Left forelimb (tissue), 1 donor: ENCODE results near the gene NTM.

Experiments
- DNase-seq: peaks from one replicate; pipeline ENCODE4 v3.0.0-alpha.2; 2018; ENCODE audit warnings: low spot score

NTM gene

GRCh38 chr11:131549770-131550169 is 179.4 kb downstream of the NTM start:
- DNase-seq = no peak

GRCh38 chr11:131560287-131560686 is 189.9 kb downstream of the NTM start:
- no peak for DNase-seq

GRCh38 chr11:131561501-131561900 is 191.1 kb downstream of the NTM start:
- DNase-seq = no peak

GRCh38 chr11:131561972-131562371 is 191.6 kb downstream of the NTM start:
- DNase-seq = no peak

- no peak for DNase-seq
These were observed 197.9 kb downstream of the NTM start for GRCh38 chr11:131568318-131568717.

- no peak for DNase-seq
These were observed 201.2 kb downstream of the NTM start for GRCh38 chr11:131571571-131571970.

GRCh38 chr11:131572423-131572822 is 202.0 kb downstream of the NTM start:
- DNase-seq = no peak

GRCh38 chr11:131579932-131580387 is 209.5 kb downstream of the NTM start:
- no peak for DNase-seq

GRCh38 chr11:131580476-131580875 is 210.1 kb downstream of the NTM start:
- no peak for DNase-seq

GRCh38 chr11:131581046-131581445 is 210.6 kb downstream of the NTM start:
- DNase-seq = no peak

- DNase-seq = no peak
These were observed 211.7 kb downstream of the NTM start for GRCh38 chr11:131582021-131582525.

- DNase-seq = no peak
These were observed 213.0 kb downstream of the NTM start for GRCh38 chr11:131583421-131583820.

GRCh38 chr11:131583938-131584337 is 213.5 kb downstream of the NTM start:
- no peak for DNase-seq

- DNase-seq = no peak
These were observed 214.6 kb downstream of the NTM start for GRCh38 chr11:131584785-131585592.

GRCh38 chr11:131588057-131588456 is 217.6 kb downstream of the NTM start:
- DNase-seq = no peak

- DNase-seq = no peak
These were observed 220.6 kb downstream of the NTM start for GRCh38 chr11:131591051-131591461.

GRCh38 chr11:131592152-131592551 is 221.7 kb downstream of the NTM start:
- DNase-seq = no peak

GRCh38 chr11:131592734-131593133 is 222.3 kb downstream of the NTM start:
- DNase-seq = no peak

GRCh38 chr11:131593301-131593700 is 222.9 kb downstream of the NTM start:
- no peak for DNase-seq

GRCh38 chr11:131595797-131596196 is 225.4 kb downstream of the NTM start:
- no peak for DNase-seq

GRCh38 chr11:131597890-131598289 is 227.5 kb downstream of the NTM start:
- no peak for DNase-seq

- DNase-seq = no peak
These were observed 227.9 kb downstream of the NTM start for GRCh38 chr11:131598305-131598704.

- no peak for DNase-seq
These were observed 228.9 kb downstream of the NTM start for GRCh38 chr11:131599285-131599684.

- no peak for DNase-seq
These were observed 230.2 kb downstream of the NTM start for GRCh38 chr11:131600628-131601027.
